ENCODE data around the gene LAYN. TPM values are rescaled to one million over a fixed set of nuclear protein-coding genes. Genes with fewer than 3 reads are reported as not detected.

Gene LAYN
- total RNA-seq, 3 donors from 2014 or later (not counting 1 experiment from before 2014, with no cell fraction given) = 0.94 to 1.8 TPM; not detected in 1

GRCh38 chr11:111604392-111605009, 64.0 kb downstream of the LAYN start:
- Histone ChIP-seq H3K4me3 (ENCODE audit: low read length) (no peak overlapping the region), H3K36me3 (ENCODE audit: control insufficient read depth, insufficient read depth, low read length) (no peaks in the 10 kb centered on the region), H3K27me3 (ENCODE audit: control insufficient read depth, insufficient read depth, low read length) (no peaks in the 10 kb centered on the region), H3K27ac (ENCODE audit: low read length) (no peak overlapping the region), H3K4me1 (ENCODE audit: control insufficient read depth, insufficient read depth, low read length) (peaks cover 16% of the 10 kb centered on the region), H3K9me3 (ENCODE audit: control insufficient read depth, insufficient read depth, low read length) (no peaks in the 10 kb centered on the region)
- WGBS (ENCODE audit: insufficient coverage) = 24% methylated on average over 7 of the region's 9 CpGs
- DNase-seq (peak in 1 of 2 donors; percentile 61), ATAC-seq (no peak)
- H3K9me3 Mint-ChIP-seq = no peaks in the 10 kb centered on the region
- TF ChIP-seq CTCF (IDR thresholded peaks at IDR 0.05) = peak; percentile 63
- intact Hi-C loops (cut with micrococcal nuclease) = no loop called here
- peaks cover 24% of the 10 kb centered on the region in 2 donors for H3K4me1 Mint-ChIP-seq
- no peaks in the 10 kb centered on the region for H3K27me3 Mint-ChIP-seq (ENCODE audit: low read depth in 2 of 2)
- peak overlapping the region; percentile 2 for H3K4me3 Mint-ChIP-seq
- no peaks in the 10 kb centered on the region for H3K36me3 Mint-ChIP-seq
- peak overlapping the region; percentile 93 to 97 for H3K27ac Mint-ChIP-seq

- Mint-ChIP-seq H3K27ac (no peak overlapping the region), H3K36me3 (no peaks in the 10 kb centered on the region), H3K9me3 (no peaks in the 10 kb centered on the region), H3K4me3 (no peak overlapping the region), H3K27me3 (ENCODE audit: low read depth in 2 of 2) (no peaks in the 10 kb centered on the region), H3K4me1 (peaks cover 24% of the 10 kb centered on the region in 2 donors)
- H3K36me3 ChIP-seq (ENCODE audit: control insufficient read depth, insufficient read depth, low read length) = no peaks in the 10 kb centered on the region
- DNase-seq (no peak), ATAC-seq (no peak)
- H3K4me3 ChIP-seq (ENCODE audit: low read length) = no peak overlapping the region
- peaks cover 16% of the 10 kb centered on the region for H3K4me1 ChIP-seq (ENCODE audit: control insufficient read depth, insufficient read depth, low read length)
- WGBS (ENCODE audit: insufficient coverage) = 95% methylated on average over 2 of the region's 4 CpGs
- no peaks in the 10 kb centered on the region for H3K27me3 ChIP-seq (ENCODE audit: control insufficient read depth, insufficient read depth, low read length)
- H3K9me3 ChIP-seq (ENCODE audit: control insufficient read depth, insufficient read depth, low read length) = no peaks in the 10 kb centered on the region
- no peak for TF ChIP-seq CTCF (IDR thresholded peaks at IDR 0.05)
- intact Hi-C loops (cut with micrococcal nuclease) = no loop called here
- H3K27ac ChIP-seq (ENCODE audit: low read length) = no peak overlapping the region
These were observed 65.2 kb downstream of the LAYN start for GRCh38 chr11:111605681-111606080.

DNA sequence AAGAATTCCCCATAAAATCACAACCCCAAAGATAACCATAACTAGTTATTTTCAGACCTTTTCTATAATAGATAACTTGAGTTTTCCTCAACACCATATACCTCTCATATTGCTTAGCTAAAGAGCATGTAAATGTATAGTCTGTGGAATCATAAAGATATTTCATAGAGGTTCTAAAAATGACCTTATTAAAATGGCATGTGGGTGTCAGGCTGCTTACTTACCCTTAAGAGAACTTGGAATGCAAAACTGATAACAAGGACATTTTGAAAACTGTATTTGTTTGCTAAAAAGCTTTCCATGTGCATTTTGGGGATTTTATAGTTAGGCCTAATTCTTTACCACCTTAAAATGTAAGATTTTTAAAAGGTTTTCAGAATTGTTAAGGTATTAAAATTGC, 66.5 kb downstream of the LAYN start:
- Histone ChIP-seq H3K9me3 (ENCODE audit: control insufficient read depth, insufficient read depth, low read length) (no peaks in the 10 kb centered on the region), H3K4me1 (ENCODE audit: control insufficient read depth, insufficient read depth, low read length) (peaks cover 9% of the 10 kb centered on the region), H3K36me3 (ENCODE audit: control insufficient read depth, insufficient read depth, low read length) (no peaks in the 10 kb centered on the region), H3K27me3 (ENCODE audit: control insufficient read depth, insufficient read depth, low read length) (no peaks in the 10 kb centered on the region), H3K27ac (ENCODE audit: low read length) (no peak overlapping the region), H3K4me3 (ENCODE audit: low read length) (no peak overlapping the region)
- Mint-ChIP-seq H3K27ac (no peak overlapping the region), H3K36me3 (no peaks in the 10 kb centered on the region), H3K4me1 (peaks cover 18% of the 10 kb centered on the region in 2 donors), H3K9me3 (no peaks in the 10 kb centered on the region), H3K27me3 (ENCODE audit: low read depth in 2 of 2) (no peaks in the 10 kb centered on the region), H3K4me3 (no peak overlapping the region)
- intact Hi-C loops (cut with micrococcal nuclease) = no loop called here
- DNase-seq (no peak), ATAC-seq (no peak)
- TF ChIP-seq CTCF (IDR thresholded peaks at IDR 0.05) = no peak

- no peak overlapping the region for H3K4me3 Mint-ChIP-seq
- Histone ChIP-seq H3K27me3 (ENCODE audit: control insufficient read depth, insufficient read depth, low read length) (no peaks in the 10 kb centered on the region), H3K4me1 (ENCODE audit: control insufficient read depth, insufficient read depth, low read length) (peaks cover 9% of the 10 kb centered on the region), H3K36me3 (ENCODE audit: control insufficient read depth, insufficient read depth, low read length) (no peaks in the 10 kb centered on the region), H3K4me3 (ENCODE audit: low read length) (no peak overlapping the region), H3K27ac (ENCODE audit: low read length) (no peak overlapping the region), H3K9me3 (ENCODE audit: control insufficient read depth, insufficient read depth, low read length) (no peaks in the 10 kb centered on the region)
- no peaks in the 10 kb centered on the region for H3K9me3 Mint-ChIP-seq
- DNase-seq = no peak
- ATAC-seq = no peak
- no CpG with 5 or more reads among the region's 3 CpGs for WGBS (ENCODE audit: insufficient coverage)
- H3K36me3 Mint-ChIP-seq = no peaks in the 10 kb centered on the region
- peaks cover 18% of the 10 kb centered on the region in 2 donors for H3K4me1 Mint-ChIP-seq
- no peak for TF ChIP-seq CTCF (IDR thresholded peaks at IDR 0.05)
- H3K27ac Mint-ChIP-seq = no peak overlapping the region
- intact Hi-C loops (cut with micrococcal nuclease) = no loop called here
- no peaks in the 10 kb centered on the region for H3K27me3 Mint-ChIP-seq (ENCODE audit: low read depth in 2 of 2)
These were observed 67.2 kb downstream of the LAYN start for GRCh38 chr11:111607751-111608150.

Data from natural killer cell (primary cell).